Rectal smooth muscle tissue (tissue), 1 donor: ENCODE measurements around the gene RRAD.
"Not testable (repeated sequence)": the region's sequence is repeated elsewhere in the genome, so short reads cannot be mapped to it uniquely, and the experiment has no call there.

Experiments used
- H3K27ac ChIP-seq: one replicate; pipeline ENCODE4 v1.7.0; 2013; ENCODE audit warnings: low read depth, low read length, inconsistent platforms
- H3K27me3 ChIP-seq: one replicate; pipeline ENCODE4 v1.7.0; 2013; ENCODE audit warnings: low read length; ENCODE audit not compliant: control insufficient read depth, insufficient read depth
- H3K36me3 ChIP-seq: one replicate; pipeline ENCODE4 v1.7.0; 2013; ENCODE audit warnings: low read length; ENCODE audit not compliant: control insufficient read depth, insufficient read depth
- H3K4me1 ChIP-seq: one replicate; pipeline ENCODE4 v1.7.0; 2013; ENCODE audit warnings: low read length; ENCODE audit not compliant: control insufficient read depth, insufficient read depth
- H3K4me3 ChIP-seq: one replicate; pipeline ENCODE4 v1.7.0; 2013; ENCODE audit warnings: low read length
- H3K9ac ChIP-seq: one replicate; pipeline ENCODE4 v1.7.0; 2013; ENCODE audit warnings: low read length

Gene RRAD

DNA sequence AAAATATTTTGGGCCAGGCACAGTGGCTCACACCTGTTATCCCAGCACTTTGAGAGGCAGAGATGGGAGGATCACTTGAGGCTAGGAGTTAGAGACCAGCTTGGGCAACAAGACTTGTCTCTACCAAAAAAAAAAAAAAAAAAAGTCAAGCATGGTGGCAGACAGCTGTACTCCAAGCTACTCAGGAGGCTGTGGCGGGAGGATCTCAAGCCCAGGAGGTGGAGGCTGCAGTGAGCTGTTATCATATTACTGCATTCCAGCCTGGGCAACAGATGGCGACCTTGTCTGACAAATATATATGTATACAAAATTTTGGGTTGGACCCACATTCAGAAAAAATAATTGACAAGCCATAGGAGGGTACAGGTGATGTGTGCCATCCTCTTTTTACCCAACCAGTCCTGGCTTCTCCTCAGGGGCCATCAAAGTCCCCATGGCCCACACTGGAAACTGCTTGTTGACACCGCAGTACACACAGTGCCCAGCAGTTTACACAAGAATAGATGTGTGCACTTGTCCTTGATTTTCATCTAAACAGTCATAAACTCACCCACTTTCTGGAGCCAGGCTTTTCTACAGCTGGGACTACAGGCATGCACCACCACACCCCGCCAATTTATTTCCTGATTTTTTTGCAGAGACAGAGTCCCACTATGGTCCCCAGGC, 11.7 kb upstream of the RRAD start:
- H3K27me3 ChIP-seq: no peaks in the 10 kb centered on the region
- H3K9ac ChIP-seq: no peak overlapping the region
- H3K27ac ChIP-seq: no peak overlapping the region
- H3K4me1 ChIP-seq: peaks cover 18% of the 10 kb centered on the region
- peaks cover 31% of the 10 kb centered on the region for H3K36me3 ChIP-seq
- H3K4me3 ChIP-seq: no peak overlapping the region

DNA sequence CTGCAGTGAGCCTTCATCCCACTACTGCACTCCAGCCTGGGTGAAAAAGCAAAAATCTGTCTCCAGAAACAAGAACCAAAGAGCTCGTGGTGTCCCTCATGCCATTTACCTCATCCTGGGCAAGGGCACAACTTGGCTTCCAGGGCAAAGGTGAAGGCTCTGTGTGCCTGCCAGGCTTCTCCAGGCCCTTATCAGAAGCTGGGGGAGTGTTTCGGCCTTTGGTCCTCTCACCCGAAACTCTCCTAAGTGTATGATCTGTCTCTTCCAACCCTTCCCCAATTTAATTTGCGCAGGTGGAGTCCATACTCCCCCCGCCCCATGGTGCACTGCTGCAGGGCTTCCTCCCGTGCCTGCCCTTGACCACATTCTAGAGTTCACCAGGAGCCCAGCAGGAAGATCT, 11.1 kb upstream of the RRAD start:
- H3K36me3 ChIP-seq: peaks cover 26% of the 10 kb centered on the region
- H3K4me1 ChIP-seq: peaks cover 18% of the 10 kb centered on the region
- peak overlapping the region; percentile 85 for H3K4me3 ChIP-seq
- no peaks in the 10 kb centered on the region for H3K27me3 ChIP-seq
- peak overlapping the region; percentile 3 for H3K9ac ChIP-seq
- H3K27ac ChIP-seq: no peak overlapping the region

DNA sequence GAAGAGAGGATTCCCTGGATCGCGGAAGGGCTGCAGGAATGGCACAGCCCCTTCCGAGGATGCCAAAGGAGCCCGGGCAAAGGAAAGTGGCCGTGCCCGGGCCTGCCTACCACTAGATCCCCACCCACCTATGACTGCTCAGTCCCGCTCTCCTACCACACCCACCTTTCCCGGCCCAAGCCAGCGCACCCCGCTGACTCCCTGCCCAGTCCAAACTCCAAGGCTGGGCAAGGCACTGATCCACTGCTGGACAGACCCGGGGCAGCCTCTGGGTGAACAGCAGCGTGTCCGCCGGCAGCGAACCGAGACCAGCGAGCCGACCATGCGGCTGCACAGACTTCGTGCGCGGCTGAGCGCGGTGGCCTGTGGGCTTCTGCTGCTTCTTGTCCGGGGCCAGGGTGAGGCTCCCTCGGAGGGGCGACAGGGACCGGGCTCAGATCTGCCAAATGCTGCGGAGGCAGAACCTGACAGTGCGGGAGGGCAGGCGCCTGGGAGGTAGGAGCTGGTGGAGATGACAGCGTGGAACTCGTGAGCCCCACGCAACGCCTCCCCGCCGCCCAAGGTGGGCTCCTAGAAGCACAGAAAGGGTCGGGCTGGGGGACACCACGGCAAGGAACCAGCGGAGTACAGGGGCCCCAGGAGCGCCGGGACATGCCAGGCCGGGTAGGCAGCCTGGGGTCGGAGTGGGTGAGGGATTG, 10.1 kb upstream of the RRAD start, which contains the start of gene CES2:
Gene CES2, plus strand, starts transcription at position 203 of the 698 bp plus-strand sequence. Its CDS starts 120 bp downstream, at position 323.
- Histone ChIP-seq H3K27me3 (no peaks in the 10 kb centered on the region), H3K4me1 (peaks cover 18% of the 10 kb centered on the region), H3K9ac (peak within 1 kb of the TSS; percentile 87), H3K27ac (peak within 1 kb of the TSS; percentile 86), H3K36me3 (peaks cover 16% of the 10 kb centered on the region), H3K4me3 (peak within 1 kb of the TSS; percentile 85)

DNA sequence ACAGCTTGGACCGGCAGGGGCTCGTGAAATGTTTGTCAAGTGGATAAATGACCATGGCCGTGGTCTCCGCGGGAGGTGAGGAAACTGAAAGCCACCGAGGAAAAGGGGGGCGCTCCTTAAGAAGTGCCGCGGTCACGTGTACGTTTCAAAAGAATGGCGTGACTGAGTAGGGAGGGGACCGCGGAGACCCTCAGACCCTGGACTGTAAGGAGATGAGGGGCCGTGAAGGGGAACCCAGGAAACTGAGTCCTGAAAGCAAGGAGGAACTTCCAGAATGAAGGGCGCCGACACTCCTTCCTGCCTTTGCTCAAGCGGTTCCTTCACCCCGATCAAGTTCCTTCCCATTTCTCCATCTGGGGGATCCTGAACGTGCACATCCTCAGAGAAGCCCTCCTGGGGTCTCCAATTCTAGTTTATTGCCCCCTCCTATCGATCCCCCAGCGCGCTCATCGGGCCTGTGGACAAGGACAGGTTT, 9.5 kb upstream of the RRAD start:
- Histone ChIP-seq H3K4me3 (peak overlapping the region; percentile 85), H3K4me1 (peaks cover 18% of the 10 kb centered on the region), H3K9ac (peak overlapping the region; percentile 87), H3K27ac (peak overlapping the region; percentile 86)
- H3K36me3 ChIP-seq, H3K27me3 ChIP-seq: not testable (repeated sequence)

DNA sequence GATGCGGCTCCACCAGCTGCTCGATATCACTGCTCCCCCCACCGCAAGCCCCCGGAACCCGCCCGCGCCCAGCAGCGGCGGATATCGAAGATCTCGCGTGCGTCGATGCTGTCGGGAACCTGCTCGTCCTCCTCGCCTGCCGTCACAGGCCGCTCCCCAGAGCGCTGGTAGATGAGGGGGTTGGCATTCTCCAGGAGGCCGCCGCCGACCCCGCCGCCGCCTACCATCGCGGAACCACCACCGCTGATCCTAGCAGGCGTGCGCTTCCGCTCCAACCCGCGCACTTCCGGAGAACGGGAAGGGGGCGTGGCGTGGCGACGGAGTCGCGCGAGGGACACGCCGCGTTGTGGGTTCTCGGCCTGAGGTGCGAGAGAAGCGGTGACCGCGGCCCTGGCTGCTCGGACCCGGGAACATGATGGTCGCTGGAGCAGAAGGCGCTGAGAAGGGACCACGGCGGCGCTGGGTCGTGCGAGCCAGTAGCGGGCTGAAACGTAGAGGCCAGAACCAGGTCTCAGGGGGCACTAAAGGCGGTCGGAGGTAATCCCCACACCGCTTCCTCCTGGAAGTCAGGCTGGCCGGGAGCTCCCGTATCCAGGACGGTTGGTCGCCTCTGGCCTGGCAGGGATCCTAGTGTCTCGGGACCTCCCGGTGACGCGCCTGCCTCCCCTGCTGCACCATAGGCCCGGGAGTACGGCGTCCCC, 9.0 kb upstream of the RRAD start, which contains the start of gene CIAO2B:
Gene CIAO2B, minus strand, starts transcription at position 265 of the 701 bp plus-strand sequence. Its CDS starts 38 bp downstream, at position 227.
- H3K27me3 ChIP-seq: no peaks in the 10 kb centered on the region
- peaks cover 18% of the 10 kb centered on the region for H3K4me1 ChIP-seq
- H3K27ac ChIP-seq: peak within 1 kb of the TSS; percentile 86
- peaks cover 10% of the 10 kb centered on the region for H3K36me3 ChIP-seq
- peak within 1 kb of the TSS; percentile 87 for H3K9ac ChIP-seq
- H3K4me3 ChIP-seq: peak within 1 kb of the TSS; percentile 85

DNA sequence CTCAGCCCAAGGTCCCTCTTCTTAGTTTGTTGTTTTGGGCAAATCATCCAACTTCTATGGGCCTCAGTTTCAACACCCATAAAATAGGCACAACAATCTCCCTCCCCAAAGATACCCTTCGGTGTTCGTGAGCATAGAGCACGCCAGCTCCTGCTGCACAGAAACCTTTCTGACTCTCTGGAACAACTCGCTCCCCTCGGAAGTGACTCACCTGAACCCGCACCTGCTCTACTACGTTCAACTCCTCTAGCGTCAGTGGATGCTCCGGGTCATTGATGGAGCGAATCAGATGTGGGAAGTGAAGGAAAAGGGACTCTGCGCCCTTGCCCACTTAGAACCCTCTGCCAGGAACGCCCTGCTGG, 8.4 kb upstream of the RRAD start:
- peaks cover 18% of the 10 kb centered on the region for H3K4me1 ChIP-seq
- H3K9ac ChIP-seq: peak overlapping the region; percentile 77
- peaks cover 5% of the 10 kb centered on the region for H3K36me3 ChIP-seq
- H3K27me3 ChIP-seq: no peaks in the 10 kb centered on the region
- peak overlapping the region; percentile 85 for H3K4me3 ChIP-seq
- H3K27ac ChIP-seq: peak overlapping the region; percentile 86

DNA sequence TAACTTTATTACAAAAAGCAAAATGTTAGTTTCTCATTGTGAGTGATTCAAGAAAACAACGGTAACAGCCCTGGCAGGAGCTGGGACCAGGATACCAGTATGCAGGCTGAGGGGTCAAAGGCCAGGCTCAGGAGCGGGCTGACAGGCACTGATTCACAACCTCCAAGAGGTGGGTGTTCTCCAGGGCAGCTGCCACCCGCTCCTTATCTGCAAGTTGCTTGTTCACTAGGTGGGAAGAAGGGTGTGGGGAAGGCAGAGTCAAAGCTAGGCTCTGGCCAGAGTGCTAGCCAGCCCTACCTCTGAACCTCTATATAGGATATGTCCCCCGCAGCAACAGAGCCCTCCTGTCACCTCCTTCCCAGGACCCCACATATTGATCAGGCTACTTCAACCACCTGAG, 6.7 kb upstream of the RRAD start:
- Histone ChIP-seq H3K27ac (no peak overlapping the region), H3K4me3 (no peak overlapping the region), H3K9ac (no peak overlapping the region), H3K36me3 (no peaks in the 10 kb centered on the region), H3K4me1 (peaks cover 18% of the 10 kb centered on the region), H3K27me3 (no peaks in the 10 kb centered on the region)

DNA sequence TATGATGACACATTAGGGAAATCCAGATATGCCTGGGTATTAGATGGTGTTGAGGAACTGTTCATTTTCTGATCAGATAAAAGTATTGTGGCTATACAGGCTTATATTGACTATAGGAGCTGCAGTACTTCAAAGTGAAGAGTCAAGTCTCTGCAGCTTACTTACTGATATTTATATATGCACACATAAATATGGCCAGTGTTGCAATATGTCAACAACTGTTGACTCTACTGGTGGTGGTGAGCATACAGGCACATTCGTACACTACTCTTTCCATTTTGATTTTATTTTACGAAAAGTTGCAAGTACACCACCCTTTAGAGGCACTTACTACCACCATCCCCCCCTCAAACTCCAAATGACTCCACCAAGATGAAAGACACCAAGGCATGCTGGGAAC, 6.3 kb upstream of the RRAD start:
- H3K27ac ChIP-seq: no peak overlapping the region
- no peak overlapping the region for H3K4me3 ChIP-seq
- H3K9ac ChIP-seq: no peak overlapping the region
- no peaks in the 10 kb centered on the region for H3K27me3 ChIP-seq
- H3K36me3 ChIP-seq: no peaks in the 10 kb centered on the region
- peaks cover 18% of the 10 kb centered on the region for H3K4me1 ChIP-seq

DNA sequence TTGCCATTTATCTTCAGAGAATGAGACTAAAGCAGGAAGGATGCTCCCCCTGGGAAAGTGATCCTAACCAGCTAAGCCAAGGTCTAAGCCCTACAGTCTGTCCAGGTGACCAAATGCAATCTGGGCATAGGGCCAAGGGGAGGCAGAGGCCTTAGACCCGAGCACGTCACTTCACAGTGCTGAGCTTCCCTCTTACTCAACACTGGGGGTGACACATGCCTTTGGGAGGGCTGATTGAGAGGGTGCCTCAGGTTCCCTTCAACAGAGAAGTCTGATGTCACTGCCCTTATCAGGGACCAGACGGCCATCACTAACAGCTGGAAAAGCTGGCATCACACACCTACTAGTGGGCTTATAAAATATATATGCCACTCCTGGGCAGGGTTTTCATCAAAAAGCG, 4.9 kb upstream of the RRAD start:
- H3K27me3 ChIP-seq: no peaks in the 10 kb centered on the region
- no peaks in the 10 kb centered on the region for H3K36me3 ChIP-seq
- no peak overlapping the region for H3K4me3 ChIP-seq
- H3K4me1 ChIP-seq: peaks cover 11% of the 10 kb centered on the region
- H3K9ac ChIP-seq: no peak overlapping the region
- H3K27ac ChIP-seq: no peak overlapping the region

DNA sequence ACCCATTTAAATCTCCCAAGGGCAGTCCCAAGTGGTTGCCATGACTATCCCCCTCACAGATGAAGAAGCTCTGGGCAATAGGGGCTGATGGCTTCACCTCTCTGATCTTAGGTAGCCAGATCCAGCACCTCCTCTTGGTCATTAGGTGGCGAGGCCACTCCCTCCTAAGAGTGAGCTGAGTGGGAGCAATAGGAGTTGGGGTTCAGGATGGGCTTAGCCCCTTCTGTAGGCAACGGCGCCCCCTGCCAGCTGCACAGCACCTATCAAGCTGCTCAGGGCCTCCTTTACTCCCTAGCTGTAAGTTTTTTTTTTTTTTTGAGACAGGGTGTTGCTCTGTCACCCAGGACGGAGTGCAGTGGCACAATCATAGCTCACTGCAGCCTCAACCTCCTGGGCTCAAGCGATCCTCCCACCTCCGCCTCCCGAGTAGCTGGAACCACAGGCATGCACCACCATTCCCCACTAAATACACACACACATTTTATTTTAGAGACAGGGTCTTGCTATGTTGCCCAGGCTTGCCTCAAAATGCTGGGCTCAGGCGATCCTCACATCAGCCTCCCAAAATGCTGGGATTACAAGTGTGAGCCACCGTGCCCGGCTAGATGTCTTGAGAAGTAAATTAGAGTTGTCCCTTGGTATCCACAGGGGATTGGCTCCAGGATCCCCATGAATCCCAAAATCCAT, 3.5 kb upstream of the RRAD start:
- no peak overlapping the region for H3K27ac ChIP-seq
- peaks cover 10% of the 10 kb centered on the region for H3K4me1 ChIP-seq
- H3K9ac ChIP-seq: no peak overlapping the region
- no peak overlapping the region for H3K4me3 ChIP-seq
- no peaks in the 10 kb centered on the region for H3K27me3 ChIP-seq
- no peaks in the 10 kb centered on the region for H3K36me3 ChIP-seq

DNA sequence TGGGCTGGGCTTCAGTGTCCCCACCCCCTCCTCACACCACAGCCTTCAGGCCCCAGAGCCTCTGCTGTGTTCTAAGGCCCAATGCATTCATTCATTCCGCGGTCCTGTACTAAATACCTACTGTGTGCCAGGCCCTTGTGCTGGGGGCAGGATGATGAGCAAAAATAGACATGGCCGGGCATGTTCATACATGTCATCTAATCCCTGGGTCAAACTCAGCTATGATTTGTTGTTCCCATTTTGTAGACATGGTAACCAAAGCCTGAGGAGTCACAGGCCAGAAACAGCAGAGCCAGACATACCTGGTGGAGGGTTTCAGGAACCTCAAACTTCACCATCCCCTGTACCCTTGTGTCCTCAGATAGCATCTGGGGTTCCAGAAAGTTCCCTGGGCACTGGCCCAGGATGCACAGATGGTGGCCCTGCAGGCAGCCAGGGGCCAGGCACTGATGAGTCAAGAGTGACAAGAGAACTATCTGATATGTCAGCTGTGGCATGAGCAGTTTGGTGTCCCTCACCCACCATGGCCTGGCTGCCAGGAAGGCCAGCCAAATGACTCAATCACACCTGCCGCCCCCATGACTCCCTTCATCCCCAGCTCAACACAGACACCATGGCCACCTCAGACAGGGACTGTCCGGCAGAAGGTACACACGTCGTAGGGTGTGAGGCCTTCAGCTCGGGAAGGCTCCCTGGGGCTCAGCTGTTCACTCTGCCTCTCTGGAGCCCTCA, 2.7 kb upstream of the RRAD start:
- H3K4me1 ChIP-seq: peaks cover 9% of the 10 kb centered on the region
- no peak overlapping the region for H3K27ac ChIP-seq
- no peak overlapping the region for H3K9ac ChIP-seq
- no peaks in the 10 kb centered on the region for H3K36me3 ChIP-seq
- no peak overlapping the region for H3K4me3 ChIP-seq
- no peaks in the 10 kb centered on the region for H3K27me3 ChIP-seq
